Measurements from ENCODE around the gene TEDDM1.

Gene TEDDM1

DNA sequence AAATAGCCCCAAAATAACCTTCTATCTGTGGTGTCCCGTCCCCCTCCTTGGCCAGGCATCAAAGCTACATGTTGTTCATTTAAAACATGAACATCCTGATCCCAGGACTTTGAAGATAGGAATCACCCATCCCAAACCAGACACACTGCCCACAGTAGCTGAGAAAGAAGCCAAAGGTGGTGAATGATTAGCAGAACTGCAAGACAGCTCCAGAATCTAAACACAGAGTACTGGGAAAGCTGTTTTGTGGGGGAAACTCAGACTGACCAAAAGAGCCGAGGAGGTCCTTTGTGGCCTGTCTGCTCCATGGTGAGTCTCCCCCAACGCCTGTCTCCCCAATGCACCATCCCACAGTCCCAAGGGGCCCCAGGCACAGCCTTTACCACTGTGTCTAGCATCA, 7.3 kb upstream of the TEDDM1 start:
- DNase-seq (ENCODE audit: low read depth in 2 of 2, low spot score in 1 of 2): no peak

GRCh38 chr1:182406012-182406411, 5.5 kb upstream of the TEDDM1 start:
- DNase-seq (ENCODE audit: low read depth in 2 of 2, low spot score in 1 of 2): no peak

GRCh38 chr1:182405578-182405977, 5.1 kb upstream of the TEDDM1 start:
- DNase-seq (ENCODE audit: low read depth in 2 of 2, low spot score in 1 of 2): no peak

- no peak for DNase-seq (ENCODE audit: low read depth in 2 of 2, low spot score in 1 of 2)
Observed at GRCh38 chr1:182404781-182405180, 4.3 kb upstream of the TEDDM1 start.

DNA sequence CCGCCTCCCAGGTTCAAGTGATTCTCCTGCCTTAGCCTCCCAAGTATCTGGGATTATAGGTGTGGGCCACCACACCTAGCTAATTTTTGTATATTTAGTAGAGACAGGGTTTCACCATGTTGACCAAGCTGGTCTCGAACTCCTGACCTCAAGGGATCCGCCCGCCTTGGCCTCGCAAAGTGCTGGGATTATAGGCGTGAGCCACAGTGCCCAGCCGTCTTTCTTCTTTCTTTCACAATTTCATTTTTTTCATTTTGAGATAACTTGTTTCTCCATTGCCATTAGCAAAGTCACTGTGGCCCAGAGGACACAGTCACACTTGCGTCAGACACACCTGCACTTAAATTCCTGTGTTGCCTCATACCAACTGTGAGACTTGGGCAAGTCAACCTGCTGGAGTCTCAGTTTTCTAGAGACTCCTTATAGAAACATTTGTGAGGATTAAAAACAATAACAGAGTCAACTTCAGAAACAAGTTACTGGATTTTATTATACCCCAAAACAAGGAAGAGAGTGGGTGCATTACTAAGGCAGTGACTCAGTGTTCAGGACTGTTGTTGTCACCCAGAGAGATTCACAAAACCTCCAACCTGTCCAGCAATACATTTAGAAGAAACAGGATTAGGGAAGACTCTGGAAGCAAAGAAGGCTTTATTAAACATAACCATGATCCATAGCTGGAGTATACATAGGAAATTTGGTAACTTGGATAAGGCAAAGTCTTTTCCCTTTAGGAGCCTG, 2.6 kb downstream of the TEDDM1 start:
- DNase-seq (ENCODE audit: low read depth in 2 of 2, low spot score in 1 of 2): no peak

DNA sequence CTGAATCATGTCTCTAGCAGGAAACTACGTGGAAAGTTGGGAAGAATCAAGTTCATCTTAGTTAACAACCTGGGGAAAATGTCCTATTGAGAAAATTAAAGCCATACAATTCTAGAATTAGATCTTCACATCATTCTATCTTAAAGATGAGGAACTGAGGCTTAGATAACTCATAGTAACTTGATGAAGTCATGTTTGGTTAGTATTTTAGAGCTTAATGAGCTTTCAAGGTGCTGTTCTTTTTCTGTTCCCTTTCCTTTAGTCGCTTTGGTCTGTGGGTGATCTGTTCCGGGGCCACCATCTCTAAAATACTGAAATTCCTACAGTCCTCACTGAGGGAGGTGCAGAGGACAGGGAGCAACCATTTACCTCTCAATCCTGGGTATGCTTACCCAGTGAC, 4.6 kb downstream of the TEDDM1 start:
- DNase-seq (ENCODE audit: low read depth in 2 of 2, low spot score in 1 of 2): no peak

GRCh38 chr1:182394055-182394775, 6.3 kb downstream of the TEDDM1 start:
- no peak for DNase-seq (ENCODE audit: low read depth in 2 of 2, low spot score in 1 of 2)

DNA sequence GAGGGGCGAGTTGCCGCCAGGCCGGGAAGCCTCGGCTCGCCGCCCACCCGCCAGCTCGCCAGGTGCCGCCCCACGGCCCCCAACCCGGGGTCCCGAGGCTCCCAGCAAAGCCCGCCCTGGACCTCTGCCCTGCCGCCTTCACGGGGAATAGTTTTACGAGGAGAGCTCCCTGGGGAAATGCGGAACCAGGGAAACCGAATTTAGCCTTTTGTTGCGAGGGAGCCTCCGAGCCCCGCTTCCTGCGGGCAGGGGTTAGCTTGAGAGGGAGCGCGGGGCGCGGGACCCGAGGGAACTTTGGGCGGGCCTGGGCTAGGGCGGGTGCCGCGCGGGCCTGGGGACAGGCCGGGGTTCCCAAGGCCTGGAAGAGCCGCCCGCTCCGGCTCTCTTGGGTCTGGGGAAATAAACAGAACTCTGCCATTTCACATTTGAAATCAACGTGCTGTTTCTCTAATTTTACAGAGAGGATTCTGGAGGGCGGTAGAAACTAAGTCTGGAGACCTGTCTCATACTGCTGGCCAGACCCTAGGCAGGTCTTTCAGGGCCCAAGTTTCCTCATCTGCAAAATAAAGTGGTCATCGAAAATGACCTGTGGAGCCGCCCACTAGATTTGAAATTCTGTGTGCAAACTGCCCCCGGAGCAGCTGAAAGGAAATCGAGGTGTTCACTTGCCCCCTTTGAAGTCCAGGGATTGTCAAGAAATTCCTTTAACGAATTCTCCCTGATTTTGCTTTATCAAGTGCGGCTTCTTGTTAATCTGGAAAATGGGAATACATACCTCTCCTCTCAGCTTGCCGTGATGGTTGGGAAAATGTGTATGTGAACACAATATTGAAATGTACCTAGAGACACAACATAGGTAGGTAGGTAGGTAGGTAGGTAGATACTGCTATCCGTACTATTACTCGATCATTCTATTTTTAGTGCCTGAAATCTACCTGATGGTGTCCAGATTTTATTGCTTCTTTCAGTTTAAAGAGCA, 8.1 kb downstream of the TEDDM1 start:
- no peak for DNase-seq (ENCODE audit: low read depth in 2 of 2, low spot score in 1 of 2)

- peak; percentile 25 to 30 for DNase-seq (ENCODE audit: low read depth in 2 of 2, low spot score in 1 of 2)
Observed at GRCh38 chr1:182391362-182392049, 9.0 kb downstream of the TEDDM1 start, which contains the start of gene GLUL. Gene GLUL, minus strand, starts transcription at chr1:182391790. Its CDS starts 3,053 bp downstream, at chr1:182388737.

- DNase-seq (ENCODE audit: low read depth in 2 of 2, low spot score in 1 of 2): peak in 1 of 2 donors; percentile 5
Observed at GRCh38 chr1:182391028-182391361, 9.5 kb downstream of the TEDDM1 start.

- DNase-seq (ENCODE audit: low read depth in 2 of 2, low spot score in 1 of 2): no peak
Observed at GRCh38 chr1:182389619-182390047, 10.8 kb downstream of the TEDDM1 start.

GRCh38 chr1:182388392-182389134, 11.9 kb downstream of the TEDDM1 start:
- no peak for DNase-seq (ENCODE audit: low read depth in 2 of 2, low spot score in 1 of 2)

- no peak for DNase-seq (ENCODE audit: low read depth in 2 of 2, low spot score in 1 of 2)
Observed at GRCh38 chr1:182387566-182387965, 12.9 kb downstream of the TEDDM1 start.

GRCh38 chr1:182386980-182387379, 13.5 kb downstream of the TEDDM1 start:
- DNase-seq (ENCODE audit: low read depth in 2 of 2, low spot score in 1 of 2): no peak

DNA sequence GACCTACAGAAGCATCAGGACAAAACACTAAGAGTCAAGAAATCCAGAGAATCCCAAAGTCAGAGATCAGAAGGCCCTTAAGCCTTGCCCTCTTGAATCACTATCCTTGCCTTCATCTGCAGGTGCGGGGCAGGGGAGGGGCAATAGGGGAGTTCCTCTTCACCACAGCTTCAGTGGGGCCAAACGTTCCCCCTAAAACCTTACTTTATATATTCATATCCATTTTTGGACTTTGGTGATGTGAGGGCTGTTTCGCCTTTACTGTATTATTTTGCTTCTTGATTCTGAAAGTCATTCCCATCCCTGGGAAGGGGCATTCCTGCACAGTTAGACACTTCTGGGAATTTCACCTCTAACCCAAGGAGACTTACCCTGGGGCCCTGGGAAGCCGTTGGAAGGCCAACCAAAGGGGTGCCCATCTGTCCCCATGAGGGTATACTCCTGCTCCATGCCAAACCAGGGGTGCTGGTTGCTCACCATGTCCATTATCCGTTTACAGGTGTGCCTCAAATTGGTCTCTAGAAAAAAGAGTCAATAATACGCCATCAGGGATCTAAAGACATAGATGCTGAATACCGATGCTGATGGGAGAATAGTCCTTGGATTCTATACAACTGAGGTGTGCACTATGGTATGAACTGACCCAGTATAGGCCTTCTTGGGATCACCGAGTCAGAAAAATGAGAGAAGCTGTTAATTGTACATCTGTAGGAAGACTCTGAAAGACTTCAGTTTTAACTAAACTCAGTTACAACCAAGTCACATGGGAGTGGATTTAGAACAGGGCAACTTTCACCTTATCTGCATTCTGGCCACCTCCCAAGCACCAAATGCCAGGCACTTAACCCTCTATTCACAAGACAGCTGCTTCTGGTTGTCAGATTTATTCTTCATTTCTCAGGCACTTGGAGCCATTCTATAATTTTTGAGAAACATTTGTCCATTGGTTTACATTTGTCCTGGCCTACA, 14.3 kb downstream of the TEDDM1 start:
- DNase-seq (ENCODE audit: low read depth in 2 of 2, low spot score in 1 of 2): no peak

GRCh38 chr1:182384387-182384960, 16.0 kb downstream of the TEDDM1 start:
- no peak for DNase-seq (ENCODE audit: low read depth in 2 of 2, low spot score in 1 of 2)

DNA sequence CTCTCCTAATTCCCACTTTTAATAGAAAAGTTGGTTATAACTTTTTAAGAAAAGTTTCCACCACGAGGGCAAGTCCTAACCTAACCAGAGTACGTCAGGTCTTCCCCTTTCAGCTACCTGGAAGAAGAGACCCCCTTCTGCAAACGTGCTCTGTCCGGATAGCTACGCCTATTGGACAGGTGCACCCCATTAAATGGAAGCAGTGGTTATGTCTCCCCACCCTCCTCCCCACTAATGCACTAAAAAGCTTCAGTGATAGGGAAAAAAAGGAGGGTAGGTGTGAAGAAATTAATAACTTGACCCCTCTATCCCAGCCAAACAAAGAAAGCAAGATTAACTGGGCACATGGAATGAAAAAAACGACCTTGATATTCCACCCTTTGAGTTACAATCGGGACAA, 16.5 kb downstream of the TEDDM1 start:
- no peak for DNase-seq (ENCODE audit: low read depth in 2 of 2, low spot score in 1 of 2)

DNA sequence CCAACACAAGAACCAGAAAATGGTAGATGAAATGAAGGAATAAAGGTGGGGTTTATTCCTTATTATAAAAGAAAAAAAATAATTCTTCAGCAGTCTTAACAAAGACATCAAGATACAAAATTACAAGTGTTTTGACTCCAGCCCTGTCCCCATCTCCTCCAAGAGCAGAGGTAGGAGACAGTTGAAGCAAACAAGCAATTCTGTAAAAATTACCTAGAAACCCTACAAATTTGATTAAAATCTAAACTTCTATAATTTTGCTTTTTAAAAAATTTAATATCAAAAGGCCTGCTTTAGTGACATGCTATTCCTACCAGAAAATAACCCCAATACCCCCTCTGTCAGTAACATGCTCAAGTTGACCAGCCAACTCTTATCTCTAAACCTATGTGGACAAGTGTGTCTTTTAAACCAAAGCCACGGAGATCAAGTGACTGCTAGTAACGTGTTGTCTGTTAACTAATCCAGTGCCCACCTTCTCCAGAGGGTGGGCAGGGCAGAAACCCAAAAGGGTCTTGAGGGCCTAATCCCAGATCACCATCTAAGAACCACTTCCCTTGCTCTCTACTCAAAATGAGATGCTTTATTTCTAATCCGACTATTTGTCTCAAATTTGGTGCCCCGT, 17.3 kb downstream of the TEDDM1 start:
- no peak for DNase-seq (ENCODE audit: low read depth in 2 of 2, low spot score in 1 of 2)

All from stimulated activated CD8-positive, alpha-beta memory T cell treated with anti-CD3 and anti-CD28 coated beads, Interleukin-4, amount 100 ng/mL, for 1 hour (primary cell).